Loucy (cell line): ENCODE data around the gene PRSS36.

ENCODE experiments used
- H2AFZ ChIP-seq: fragments of 200-600 bp; sonication (generic); 2 replicates; pipeline ENCODE4 v1.6.0; 2016; ENCODE audit warnings: antibody characterized with exemption, mild to moderate bottlenecking, low read length, moderate library complexity
- H3F3A ChIP-seq: fragments of 200-600 bp; 2 replicates; pipeline ENCODE4 v1.6.0; 2016; ENCODE audit warnings: antibody characterized with exemption, low read depth, mild to moderate bottlenecking
- H3K27me3 ChIP-seq: fragments of 200-600 bp; sonication (generic); 2 replicates; pipeline ENCODE4 v1.6.1; 2014; ENCODE audit warnings: low read length, mild to moderate bottlenecking; ENCODE audit not compliant: insufficient read depth, poor library complexity, severe bottlenecking
- H3K36me3 ChIP-seq: fragments of 200-600 bp; sonication (generic); 2 replicates; pipeline ENCODE4 v1.6.1; 2016; ENCODE audit warnings: low read length; ENCODE audit not compliant: insufficient read depth
- H3K4me1 ChIP-seq: fragments of 200-600 bp; sonication (generic); 2 replicates; pipeline ENCODE4 v1.5.1; 2014; ENCODE audit warnings: low read length, mild to moderate bottlenecking; ENCODE audit not compliant: insufficient read depth, poor library complexity, severe bottlenecking
- H3K4me2 ChIP-seq: fragments of 200-600 bp; sonication (generic); 2 replicates; pipeline ENCODE4 v1.6.0; 2014; ENCODE audit warnings: antibody characterized with exemption, low read length, low read depth, mild to moderate bottlenecking; ENCODE audit not compliant: poor library complexity, severe bottlenecking
- H3K4me3 ChIP-seq: fragments of 200-600 bp; sonication (generic); 2 replicates; pipeline ENCODE4 v1.5.1; 2014; ENCODE audit warnings: low read length, mild to moderate bottlenecking, mixed read lengths; ENCODE audit not compliant: poor library complexity, severe bottlenecking
- H3K79me2 ChIP-seq: fragments of 200-600 bp; sonication (generic); 2 replicates; pipeline ENCODE4 v1.6.1; 2014; ENCODE audit warnings: low read length; ENCODE audit not compliant: insufficient read depth
- H3K9ac ChIP-seq: fragments of 200-600 bp; sonication (generic); 2 replicates; pipeline ENCODE4 v1.6.0; 2014; ENCODE audit warnings: mild to moderate bottlenecking, low read depth, low read length, moderate library complexity; ENCODE audit not compliant: poor library complexity, severe bottlenecking
- H3K9me2 ChIP-seq: fragments of 200-600 bp; sonication (generic); replicated peaks from 2 replicates; pipeline ENCODE4 v1.6.1; 2016; ENCODE audit warnings: low read depth, low read length, mixed read lengths
- H3K9me3 ChIP-seq: fragments of 200-600 bp; sonication (generic); 2 replicates; pipeline ENCODE4 v1.6.1; 2014; ENCODE audit warnings: mild to moderate bottlenecking, antibody characterized with exemption, low read length, low read depth; ENCODE audit not compliant: insufficient read depth
- H4K20me1 ChIP-seq: fragments of 200-600 bp; sonication (generic); 2 replicates; pipeline ENCODE4 v1.6.0; 2014; ENCODE audit warnings: antibody characterized with exemption, low read length, mild to moderate bottlenecking; ENCODE audit not compliant: insufficient read depth, poor library complexity, severe bottlenecking
- CTCF ChIP-seq: fragments of 200-600 bp; sonication (generic); conservative IDR thresholded peaks from 2 replicates; pipeline ENCODE4 v1.5.1; 2014; ENCODE audit warnings: mild to moderate bottlenecking, antibody characterized with exemption, low read length
- EZH2phosphoT487 ChIP-seq: fragments of 200-600 bp; IDR thresholded peaks from 2 replicates; pipeline ENCODE4 v1.6.1; 2018; ENCODE audit warnings: antibody characterized with exemption, mild to moderate bottlenecking, moderate library complexity, borderline replicate concordance

PRSS36 gene

GRCh38 chr16:31129568-31130335 is 20.1 kb downstream of the PRSS36 start:
- H3K36me3 ChIP-seq, result no peaks in the 10 kb centered on the region
- H3K9ac ChIP-seq, result no peak overlapping the region
- H3K4me3 ChIP-seq, result no peak overlapping the region
- no peaks in the 10 kb centered on the region for H3K9me2 ChIP-seq
- no peak overlapping the region for H2AFZ ChIP-seq
- no peak overlapping the region for H3K4me2 ChIP-seq
- no peak for TF ChIP-seq CTCF
- TF ChIP-seq EZH2phosphoT487, result no peak
- no peaks in the 10 kb centered on the region for H3K9me3 ChIP-seq
- no peaks in the 10 kb centered on the region for H3K79me2 ChIP-seq
- H3K27me3 ChIP-seq, result no peaks in the 10 kb centered on the region
- no peaks in the 10 kb centered on the region for H4K20me1 ChIP-seq
- H3F3A ChIP-seq, result no peaks in the 10 kb centered on the region
- no peaks in the 10 kb centered on the region for H3K4me1 ChIP-seq

- H3K4me1 ChIP-seq, result no peaks in the 10 kb centered on the region
- no peak for TF ChIP-seq CTCF
- TF ChIP-seq EZH2phosphoT487, result no peak
- H3K36me3 ChIP-seq, result no peaks in the 10 kb centered on the region
Measured at GRCh38 chr16:31128711-31129567, 20.9 kb downstream of the PRSS36 start.

GRCh38 chr16:31127182-31127581 is 22.7 kb downstream of the PRSS36 start:
- Histone ChIP-seq H3K4me1 (no peaks in the 10 kb centered on the region), H3F3A (no peaks in the 10 kb centered on the region), H4K20me1 (no peaks in the 10 kb centered on the region), H3K9me3 (no peaks in the 10 kb centered on the region), H3K79me2 (peaks cover 2% of the 10 kb centered on the region; the same call in 1 of the 2 replicates), H3K4me2 (no peak overlapping the region), H3K9ac (no peak overlapping the region), H3K27me3 (no peaks in the 10 kb centered on the region), H3K36me3 (0 out of 2 replicates have a peak, but pooled peaks cover 3% of the 10 kb centered on the region), H3K4me3 (no peak overlapping the region), H2AFZ (no peak overlapping the region), H3K9me2 (no peaks in the 10 kb centered on the region)
- TF ChIP-seq CTCF, result no peak
- no peak for TF ChIP-seq EZH2phosphoT487

More at GRCh38 chr16:31128711-31129567, 20.9 kb downstream of the PRSS36 start:
- no peak overlapping the region for H3K4me2 ChIP-seq
- no peak overlapping the region for H2AFZ ChIP-seq
- peak overlapping the region; percentile 16 for H3K9ac ChIP-seq
- H4K20me1 ChIP-seq, result no peaks in the 10 kb centered on the region
- H3K79me2 ChIP-seq, result no peaks in the 10 kb centered on the region
- H3F3A ChIP-seq, result no peaks in the 10 kb centered on the region
- H3K9me2 ChIP-seq, result no peaks in the 10 kb centered on the region
- H3K27me3 ChIP-seq, result no peaks in the 10 kb centered on the region
- H3K4me3 ChIP-seq, result no peak overlapping the region
- no peaks in the 10 kb centered on the region for H3K9me3 ChIP-seq
